Measurements from ENCODE around the gene KIF13A. TPM values are rescaled to one million over a fixed set of nuclear protein-coding genes. Genes with fewer than 3 reads are reported as not detected.

The KIF13A gene
- total and polyA plus RNA-seq, 12 donors = 17.4 to 91.6 (median 52.3) TPM

GRCh38 chr6:17994019-17994418, 6.6 kb upstream of the KIF13A start:
- Histone ChIP-seq H3K27ac (no peak overlapping the region), H3K9me3 (replicated peaks in 1 of 3) (no peaks in the 10 kb centered on the region), H3K27me3 (no peaks in the 10 kb centered on the region), H3K4me3 (no peak overlapping the region), H3K36me3 (replicated peaks in 1 of 2) (no peaks in the 10 kb centered on the region), H3K4me1 (replicated peaks in 1 of 2) (peaks cover 0 to 1% of the 10 kb centered on the region in 2 donors)
- no peak for DNase-seq
- TF ChIP-seq CTCF (IDR thresholded peaks at IDR 0.05) (no peak), POLR2A (IDR thresholded peaks at IDR 0.05) (no peak)
- 62 to 80% (median 74%) methylated on average over 2 of the region's 2 CpGs for WGBS, 4 donors
- intact Hi-C loops (cut with DNase I) = loop anchor here in 1 of 2 donors (10.0 kb wide), 1 partner anchor 169 kb away; no protein-coding TSS in a partner anchor

- WGBS, 4 donors = 19 to 32% (median 24%) methylated on average over 18 to 20 of the region's 20 CpGs
- DNase-seq = peak in 4 of 7 donors; percentile 27 to 52 (median 30)
Measured at GRCh38 chr6:17988422-17988944, 1.0 kb upstream of the KIF13A start.

GRCh38 chr6:17987697-17988421, 424 bp upstream of the KIF13A start:
- Histone ChIP-seq H3K27ac (peak overlapping the region; percentile 77 to 99 (median 97)), H3K4me1 (replicated peaks in 1 of 2) (peaks cover 24 to 39% of the 10 kb centered on the region in 2 donors), H3K9me3 (replicated peaks in 1 of 3) (no peaks in the 10 kb centered on the region), H3K27me3 (no peaks in the 10 kb centered on the region), H3K36me3 (replicated peaks in 1 of 2) (no peaks in the 10 kb centered on the region), H3K4me3 (peak overlapping the region; percentile 27 to 75 (median 58))
- WGBS, 4 donors = 0 to 1% (median 0%) methylated on average over 8 to 78 of the region's 78 CpGs
- TF ChIP-seq CTCF (IDR thresholded peaks at IDR 0.05) (peak in 4 of 6 experiments; percentile 27 to 46 (median 35)), POLR2A (IDR thresholded peaks at IDR 0.05) (peak; percentile 39 to 70)
- peak; percentile 71 to 88 (median 73) for DNase-seq
- intact Hi-C loops (cut with DNase I) = loop anchor here in 1 of 2 donors (5.0 to 10.0 kb wide), 2 partner anchors 133 to 134 kb away; partner anchors contain the start of gene NHLRC1

More at GRCh38 chr6:17988422-17988944, 1.0 kb upstream of the KIF13A start:
- TF ChIP-seq CTCF (IDR thresholded peaks at IDR 0.05) (no peak), POLR2A (IDR thresholded peaks at IDR 0.05) (no peak)
- H3K4me3 ChIP-seq = peak overlapping the region; percentile 27 to 75 (median 58)
- H3K27me3 ChIP-seq = no peaks in the 10 kb centered on the region
- peaks cover 24 to 39% of the 10 kb centered on the region in 2 donors for H3K4me1 ChIP-seq (replicated peaks in 1 of 2)
- H3K9me3 ChIP-seq (replicated peaks in 1 of 3) = no peaks in the 10 kb centered on the region
- H3K36me3 ChIP-seq (replicated peaks in 1 of 2) = no peaks in the 10 kb centered on the region
- intact Hi-C loops (cut with DNase I) = loop anchor here in 1 of 2 donors (5.0 to 10.0 kb wide), 2 partner anchors 134 kb away; partner anchors contain the start of gene NHLRC1
- peak overlapping the region; percentile 77 to 99 (median 97) for H3K27ac ChIP-seq
